22Rv1 (cell line): ENCODE results near the gene MSI2.

Source experiments
- ZFX ChIP-seq: fragments of 450-650 bp; IDR thresholded peaks from 2 replicates; pipeline ENCODE4 v1.6.1; 2017; ENCODE audit warnings: antibody characterized with exemption, borderline replicate concordance
- TF ChIP-seq, protein P1 (sequence below): fragments of 450-650 bp; IDR thresholded peaks from 2 replicates; pipeline ENCODE4 v1.5.1; 2017; ENCODE audit warnings: mild to moderate bottlenecking

DNA sequence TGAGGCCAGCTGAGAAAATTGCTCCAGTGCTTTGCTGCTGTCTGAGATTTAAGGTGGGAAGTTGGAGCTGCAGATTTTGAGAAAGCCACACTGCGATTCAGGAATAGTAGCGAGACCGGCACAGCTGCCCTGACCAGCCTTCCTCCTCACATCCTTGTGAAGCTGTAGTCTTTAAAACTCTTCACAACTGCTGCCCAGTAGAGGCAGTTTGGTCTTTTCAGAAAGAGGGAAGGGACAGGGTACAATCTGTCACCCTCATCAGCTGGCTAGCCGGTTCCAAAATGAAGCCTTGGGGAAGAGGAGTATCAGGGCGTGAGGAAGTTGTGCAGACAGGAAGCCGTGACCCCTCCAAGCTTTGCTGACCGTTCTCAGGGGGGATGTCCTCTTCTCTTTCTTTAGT, 195.3 kb downstream of the MSI2 start:
- TF ChIP-seq, protein P1, sequence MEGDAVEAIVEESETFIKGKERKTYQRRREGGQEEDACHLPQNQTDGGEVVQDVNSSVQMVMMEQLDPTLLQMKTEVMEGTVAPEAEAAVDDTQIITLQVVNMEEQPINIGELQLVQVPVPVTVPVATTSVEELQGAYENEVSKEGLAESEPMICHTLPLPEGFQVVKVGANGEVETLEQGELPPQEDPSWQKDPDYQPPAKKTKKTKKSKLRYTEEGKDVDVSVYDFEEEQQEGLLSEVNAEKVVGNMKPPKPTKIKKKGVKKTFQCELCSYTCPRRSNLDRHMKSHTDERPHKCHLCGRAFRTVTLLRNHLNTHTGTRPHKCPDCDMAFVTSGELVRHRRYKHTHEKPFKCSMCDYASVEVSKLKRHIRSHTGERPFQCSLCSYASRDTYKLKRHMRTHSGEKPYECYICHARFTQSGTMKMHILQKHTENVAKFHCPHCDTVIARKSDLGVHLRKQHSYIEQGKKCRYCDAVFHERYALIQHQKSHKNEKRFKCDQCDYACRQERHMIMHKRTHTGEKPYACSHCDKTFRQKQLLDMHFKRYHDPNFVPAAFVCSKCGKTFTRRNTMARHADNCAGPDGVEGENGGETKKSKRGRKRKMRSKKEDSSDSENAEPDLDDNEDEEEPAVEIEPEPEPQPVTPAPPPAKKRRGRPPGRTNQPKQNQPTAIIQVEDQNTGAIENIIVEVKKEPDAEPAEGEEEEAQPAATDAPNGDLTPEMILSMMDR: no peak
- TF ChIP-seq ZFX: no peak
